Measurements from ENCODE around the gene SLAMF1.

SLAMF1 gene

DNA sequence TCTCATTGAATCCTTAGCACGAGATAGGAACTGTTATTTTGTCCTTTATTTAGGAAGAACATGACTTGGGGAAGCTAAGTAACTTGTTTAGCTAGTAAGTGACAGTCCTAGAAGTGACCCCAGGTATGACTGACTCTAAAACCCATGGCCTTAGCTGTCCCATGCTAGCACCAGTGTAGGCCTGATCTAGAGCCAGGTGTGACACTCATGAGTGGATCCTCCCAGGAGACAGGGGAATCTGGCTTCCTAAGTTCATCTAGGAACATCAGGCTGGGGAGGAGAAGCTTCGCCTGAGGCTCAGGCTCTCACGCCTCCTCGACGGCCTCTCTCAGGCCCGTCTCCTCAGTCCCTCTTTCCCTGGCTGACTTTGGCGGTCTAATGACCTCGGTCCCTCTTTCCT lies 33.6 kb upstream of the SLAMF1 start:
- TF ChIP-seq, protein P1, sequence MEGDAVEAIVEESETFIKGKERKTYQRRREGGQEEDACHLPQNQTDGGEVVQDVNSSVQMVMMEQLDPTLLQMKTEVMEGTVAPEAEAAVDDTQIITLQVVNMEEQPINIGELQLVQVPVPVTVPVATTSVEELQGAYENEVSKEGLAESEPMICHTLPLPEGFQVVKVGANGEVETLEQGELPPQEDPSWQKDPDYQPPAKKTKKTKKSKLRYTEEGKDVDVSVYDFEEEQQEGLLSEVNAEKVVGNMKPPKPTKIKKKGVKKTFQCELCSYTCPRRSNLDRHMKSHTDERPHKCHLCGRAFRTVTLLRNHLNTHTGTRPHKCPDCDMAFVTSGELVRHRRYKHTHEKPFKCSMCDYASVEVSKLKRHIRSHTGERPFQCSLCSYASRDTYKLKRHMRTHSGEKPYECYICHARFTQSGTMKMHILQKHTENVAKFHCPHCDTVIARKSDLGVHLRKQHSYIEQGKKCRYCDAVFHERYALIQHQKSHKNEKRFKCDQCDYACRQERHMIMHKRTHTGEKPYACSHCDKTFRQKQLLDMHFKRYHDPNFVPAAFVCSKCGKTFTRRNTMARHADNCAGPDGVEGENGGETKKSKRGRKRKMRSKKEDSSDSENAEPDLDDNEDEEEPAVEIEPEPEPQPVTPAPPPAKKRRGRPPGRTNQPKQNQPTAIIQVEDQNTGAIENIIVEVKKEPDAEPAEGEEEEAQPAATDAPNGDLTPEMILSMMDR (IDR thresholded peaks at IDR 0.05; ENCODE audit: low read length, missing control alignments): no peak
- H3K4me3 ChIP-seq (replicated peaks; ENCODE audit: low read depth, low read length): no peak overlapping the region
- no peak for DNase-seq (ENCODE audit: low read depth)

DNA sequence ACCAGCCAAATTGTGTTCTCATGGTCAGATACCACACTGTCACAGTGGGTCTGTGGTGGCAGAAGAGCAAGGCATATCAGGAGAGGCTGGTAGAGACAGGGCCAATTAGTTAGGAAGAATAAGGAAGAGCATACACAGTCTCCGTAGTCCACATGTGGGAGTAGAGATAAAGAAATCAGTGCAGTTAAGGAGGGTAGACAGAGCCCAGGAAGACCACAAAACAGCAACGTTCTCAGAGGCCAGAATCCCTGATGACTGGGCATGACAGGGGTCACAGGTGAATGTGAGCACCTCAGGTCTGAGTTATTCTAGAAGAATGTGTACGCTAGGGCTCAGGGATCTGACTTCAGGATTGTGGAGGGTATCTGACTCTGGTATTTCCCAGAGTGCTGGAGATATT lies 33.0 kb upstream of the SLAMF1 start:
- TF ChIP-seq, protein P1 (IDR thresholded peaks at IDR 0.05; ENCODE audit: low read length, missing control alignments): no peak
- no peak for DNase-seq (ENCODE audit: low read depth)
- no peak overlapping the region for H3K4me3 ChIP-seq (replicated peaks; ENCODE audit: low read depth, low read length)

DNA sequence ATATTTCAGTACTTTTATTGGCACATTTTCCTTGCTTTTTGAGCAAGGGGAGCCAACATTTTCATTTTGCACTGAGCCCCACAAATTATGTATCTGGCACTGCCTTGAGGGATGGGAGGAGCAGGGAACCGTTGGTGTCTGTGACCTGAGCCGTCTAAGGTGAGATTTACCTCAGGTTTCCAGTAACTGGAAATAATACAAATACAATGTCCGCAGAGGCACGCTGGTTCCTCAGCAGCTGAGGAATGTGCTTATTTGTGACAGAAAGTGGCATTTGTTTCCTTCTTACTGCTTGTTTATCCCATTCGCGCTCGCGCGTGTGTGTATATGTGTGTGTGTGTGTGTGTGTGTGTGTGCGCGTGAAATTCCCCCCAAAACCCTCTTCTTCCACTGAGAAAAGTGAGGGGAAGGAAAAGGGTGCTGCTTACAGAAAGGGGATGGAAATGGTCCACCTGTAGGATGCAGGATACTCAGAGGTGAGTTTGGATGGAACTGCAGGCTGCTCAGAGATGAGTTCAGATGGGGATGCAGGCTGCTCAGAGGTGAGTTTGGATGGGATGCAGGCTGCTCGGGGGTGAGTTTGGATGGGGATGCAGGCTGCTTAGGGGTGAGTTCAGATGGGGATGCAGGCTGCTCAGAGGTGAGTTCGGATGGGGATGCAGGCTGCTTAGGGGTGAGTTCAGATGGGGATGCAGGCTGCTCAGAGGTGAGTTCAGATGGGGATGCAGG lies 30.2 kb upstream of the SLAMF1 start:
- H3K4me3 ChIP-seq (replicated peaks; ENCODE audit: low read depth, low read length): no peak overlapping the region
- TF ChIP-seq, protein P1 (IDR thresholded peaks at IDR 0.05; ENCODE audit: low read length, missing control alignments): no peak
- no peak for DNase-seq (ENCODE audit: low read depth)

DNA sequence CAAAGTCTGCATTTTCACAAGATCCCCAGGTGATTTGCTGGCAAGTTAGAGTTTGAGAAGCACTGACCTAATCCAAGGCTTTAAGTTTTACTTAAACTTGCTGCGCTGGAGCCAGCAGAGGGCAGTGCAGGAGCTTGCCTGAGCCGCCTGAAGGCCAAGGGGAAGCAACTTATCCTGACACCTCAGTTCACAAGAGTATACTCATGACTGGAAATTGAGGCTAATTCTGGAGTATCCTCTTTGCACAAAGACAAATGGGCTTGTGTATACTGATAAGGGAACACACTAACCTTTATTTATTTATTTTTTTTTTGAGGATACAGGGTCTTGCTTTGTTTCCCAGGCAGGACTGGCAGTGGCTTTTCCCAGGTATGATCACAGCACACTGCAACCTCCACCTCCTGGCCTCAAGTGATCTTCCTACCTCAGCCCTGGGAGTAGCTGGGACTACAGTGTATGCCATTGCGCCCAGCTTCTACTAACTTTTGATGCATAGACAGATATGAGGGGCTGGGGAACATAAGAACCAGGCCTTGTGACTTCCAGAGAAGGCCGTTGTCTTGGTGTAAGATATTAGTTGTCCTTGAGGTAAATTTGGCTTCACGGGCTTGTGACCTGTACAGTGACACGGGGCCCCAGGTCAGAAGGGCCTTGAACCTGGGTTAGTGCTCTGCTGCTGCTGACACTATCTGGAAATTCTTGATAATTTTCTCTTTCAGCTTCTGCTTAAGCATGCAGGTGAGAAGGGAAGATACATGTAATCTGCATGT lies 29.0 kb upstream of the SLAMF1 start:
- H3K4me3 ChIP-seq (replicated peaks; ENCODE audit: low read depth, low read length): no peak overlapping the region
- TF ChIP-seq, protein P1 (IDR thresholded peaks at IDR 0.05; ENCODE audit: low read length, missing control alignments): peak; percentile 95
- peak; percentile 76 for DNase-seq (ENCODE audit: low read depth)

DNA sequence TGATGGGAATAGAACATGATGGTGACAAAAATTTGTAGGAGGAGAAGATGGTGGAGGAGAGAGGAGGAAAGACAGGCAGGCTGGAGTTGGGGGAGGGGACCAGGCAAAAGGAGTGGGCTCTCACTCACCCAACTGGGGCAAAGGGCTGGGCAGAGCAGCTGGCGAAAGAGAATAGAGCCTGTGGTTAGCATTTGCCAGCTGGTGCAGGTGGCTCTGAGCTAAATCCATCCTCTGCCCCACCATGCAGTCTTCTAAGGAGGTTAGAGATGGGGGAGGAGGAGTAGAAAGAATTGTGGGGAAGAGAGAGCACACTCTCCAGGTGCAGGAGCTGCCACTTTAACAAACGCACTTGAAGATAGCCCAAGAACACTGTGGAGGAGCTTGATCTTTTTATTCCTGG lies 27.6 kb upstream of the SLAMF1 start:
- TF ChIP-seq, protein P1 (IDR thresholded peaks at IDR 0.05; ENCODE audit: low read length, missing control alignments): no peak
- H3K4me3 ChIP-seq (replicated peaks; ENCODE audit: low read depth, low read length): no peak overlapping the region
- no peak for DNase-seq (ENCODE audit: low read depth)

DNA sequence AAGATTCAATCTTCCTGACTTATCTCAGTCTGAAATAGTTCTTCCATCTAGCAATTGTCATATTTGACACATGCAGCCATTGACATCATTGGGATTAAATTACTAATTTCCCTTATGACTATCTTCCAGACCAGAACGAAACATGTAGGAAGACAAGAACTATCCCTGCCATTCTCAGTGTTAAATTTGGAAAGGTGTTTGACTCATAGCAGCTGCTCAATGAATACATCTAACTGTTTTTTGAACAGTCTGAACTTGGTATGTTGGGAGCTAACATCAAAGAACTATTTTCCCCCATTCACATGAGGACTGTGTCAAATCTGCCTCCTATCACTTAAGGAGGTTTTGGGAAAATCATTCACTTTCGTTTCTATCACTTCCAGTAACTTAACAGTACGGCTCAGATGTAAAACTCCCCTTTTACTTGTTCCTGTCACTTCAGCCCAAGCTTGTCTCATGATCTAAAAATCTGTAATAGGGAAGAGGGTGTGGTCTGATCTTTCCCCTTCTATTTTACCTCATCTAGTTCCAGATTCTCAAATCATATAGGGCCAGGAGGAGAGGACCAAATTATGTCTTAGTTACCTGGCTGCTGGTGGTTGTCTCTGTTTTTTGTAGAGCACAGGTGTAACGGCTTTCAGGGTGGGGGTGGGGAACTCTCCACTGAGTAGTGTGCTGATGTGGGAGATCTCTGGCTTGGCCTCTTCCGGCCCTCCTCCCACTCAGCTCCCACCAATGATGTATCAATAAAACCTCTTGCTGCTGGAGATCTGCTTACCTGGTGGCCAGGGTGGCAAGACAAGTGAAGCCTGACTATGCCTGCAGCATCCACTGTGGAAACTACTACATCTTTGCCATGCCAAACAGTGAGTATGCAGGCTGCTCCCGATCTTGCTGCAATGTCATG lies 26.2 kb upstream of the SLAMF1 start:
- DNase-seq (ENCODE audit: low read depth): no peak
- no peak overlapping the region for H3K4me3 ChIP-seq (replicated peaks; ENCODE audit: low read depth, low read length)
- TF ChIP-seq, protein P1 (IDR thresholded peaks at IDR 0.05; ENCODE audit: low read length, missing control alignments): no peak

All from fibroblast of pulmonary artery (primary cell).